Breast epithelium (tissue), 4 donors: ENCODE results near the gene CAPZA1. TPM values are rescaled to one million over a fixed set of nuclear protein-coding genes. Genes with fewer than 3 reads are reported as not detected.

Experiments
- DNase-seq, 2 donors: peaks; one replicate each; pipeline ENCODE4 v3.0.0-alpha.2; 2019; ENCODE audit warnings: low spot score in 2 of 2
- H3K27ac ChIP-seq, 2 donors: fragments of 200-600 bp; sonication (generic) in 1 of 2; one replicate each; pipeline ENCODE4 v1.5.1; 2016 to 2019; ENCODE audit warnings: mild to moderate bottlenecking in 1 of 2
- H3K27me3 ChIP-seq, 2 donors: fragments of 200-600 bp; sonication (generic) in 1 of 2; one replicate each; pipeline versions ENCODE4 v1.5.1 to v1.6.0; 2017 to 2019; ENCODE audit warnings: control low read depth in 1 of 2, mild to moderate bottlenecking in 1 of 2
- H3K36me3 ChIP-seq: fragments of 200-600 bp; one replicate; pipeline ENCODE4 v1.5.1; 2019
- H3K4me1 ChIP-seq, 2 donors: fragments of 200-600 bp; sonication (generic); one replicate each; pipeline ENCODE4 v1.5.1; 2016 to 2019; ENCODE audit warnings: control low read depth in 1 of 2
- H3K4me3 ChIP-seq, 3 donors: fragments of 200-600 bp; sonication (generic); 1 replicate in 2 of 3; 2 replicates in 1 of 3; pipeline ENCODE4 v1.5.1; 2016 to 2019; ENCODE audit warnings: mild to moderate bottlenecking in 3 of 3, moderate library complexity in 2 of 3
- H3K9me3 ChIP-seq, 2 donors: fragments of 200-600 bp; sonication (generic) in 1 of 2; one replicate each; pipeline ENCODE4 v1.5.1; 2016 to 2019; ENCODE audit warnings: control low read depth in 1 of 2
- CTCF ChIP-seq, 3 donors: fragments of 450-650 bp; IDR thresholded peaks; one replicate each; pipeline ENCODE4 v1.5.1; 2016 to 2017; ENCODE audit warnings: antibody characterized with exemption in 3 of 3, mild to moderate bottlenecking in 3 of 3, moderate library complexity in 3 of 3
- POLR2A ChIP-seq: fragments of 450-650 bp; IDR thresholded peaks from one replicate; pipeline ENCODE4 v1.6.1; 2016; ENCODE audit warnings: antibody characterized with exemption, mild to moderate bottlenecking, moderate library complexity
- POLR2AphosphoS5 ChIP-seq, 3 donors: sonication (generic); formaldehyde crosslinking; IDR thresholded peaks; one replicate each; pipeline ENCODE4 v1.6.1; 2017; ENCODE audit warnings: antibody characterized with exemption in 3 of 3
- intact Hi-C: fragments of 100-400 bp; cut with DNase I; formaldehyde crosslinking; loops from one replicate; pipeline ENCODE4 v1.15.1; 2023; ENCODE audit warnings: low total_unique reads
- total RNA-seq, 3 donors: library from RNA; depleted of rRNA; stranded (reverse); fragments of >200 nt; gene quantifications; one replicate each; pipeline ENCODE4 v1.1.0, GENCODE V29; 2016

CAPZA1 gene
- total RNA-seq, 3 donors from 2014 or later = 139 to 161 (median 142) TPM

- Histone ChIP-seq H3K4me1 (no peaks in the 10 kb centered on the region), H3K36me3 (no peaks in the 10 kb centered on the region), H3K27ac (no peak overlapping the region), H3K9me3 (no peaks in the 10 kb centered on the region), H3K4me3 (no peak overlapping the region), H3K27me3 (no peaks in the 10 kb centered on the region)
- no peak for TF ChIP-seq POLR2A
- no peak for TF ChIP-seq POLR2AphosphoS5 (IDR thresholded peaks at IDR 0.05)
- no peak for TF ChIP-seq CTCF (IDR thresholded peaks at IDR 0.05)
- no peak for DNase-seq
- intact Hi-C loops = no loop called here
Observed at GRCh38 chr1:112643080-112643479, 23.4 kb downstream of the CAPZA1 start.

GRCh38 chr1:112646225-112646624 is 26.6 kb downstream of the CAPZA1 start:
- H3K4me1 ChIP-seq = no peaks in the 10 kb centered on the region

GRCh38 chr1:112651205-112651604 is 31.6 kb downstream of the CAPZA1 start:
- DNase-seq = no peak
- intact Hi-C loops = no loop called here
- Histone ChIP-seq H3K4me1 (no peaks in the 10 kb centered on the region), H3K4me3 (no peak overlapping the region), H3K9me3 (no peaks in the 10 kb centered on the region), H3K36me3 (no peaks in the 10 kb centered on the region), H3K27ac (no peak overlapping the region), H3K27me3 (no peaks in the 10 kb centered on the region)
- TF ChIP-seq CTCF (IDR thresholded peaks at IDR 0.05) (no peak), POLR2AphosphoS5 (IDR thresholded peaks at IDR 0.05) (no peak), POLR2A (no peak)

More at GRCh38 chr1:112646225-112646624, 26.6 kb downstream of the CAPZA1 start:
- TF ChIP-seq POLR2A (no peak), POLR2AphosphoS5 (IDR thresholded peaks at IDR 0.05) (no peak), CTCF (IDR thresholded peaks at IDR 0.05) (no peak)
- H3K27ac ChIP-seq = no peak overlapping the region
- DNase-seq = no peak
- no peaks in the 10 kb centered on the region for H3K9me3 ChIP-seq
- no peaks in the 10 kb centered on the region for H3K27me3 ChIP-seq
- intact Hi-C loops = no loop called here
- H3K36me3 ChIP-seq = no peaks in the 10 kb centered on the region
- no peak overlapping the region for H3K4me3 ChIP-seq

GRCh38 chr1:112665857-112666256 is 46.2 kb downstream of the CAPZA1 start:
- Histone ChIP-seq H3K4me3 (no peak overlapping the region), H3K27ac (no peak overlapping the region), H3K4me1 (no peaks in the 10 kb centered on the region), H3K36me3 (peaks cover 7% of the 10 kb centered on the region), H3K9me3 (no peaks in the 10 kb centered on the region), H3K27me3 (no peaks in the 10 kb centered on the region)
- no peak for DNase-seq
- no peak for TF ChIP-seq CTCF (IDR thresholded peaks at IDR 0.05)
- intact Hi-C loops = no loop called here

- H3K36me3 ChIP-seq = peaks cover 7% of the 10 kb centered on the region
- intact Hi-C loops = no loop called here
- TF ChIP-seq POLR2A (no peak), CTCF (IDR thresholded peaks at IDR 0.05) (no peak), POLR2AphosphoS5 (IDR thresholded peaks at IDR 0.05) (no peak)
- H3K27ac ChIP-seq = no peak overlapping the region
- H3K4me1 ChIP-seq = no peaks in the 10 kb centered on the region
- H3K9me3 ChIP-seq = no peaks in the 10 kb centered on the region
- no peaks in the 10 kb centered on the region for H3K27me3 ChIP-seq
- H3K4me3 ChIP-seq = no peak overlapping the region
- DNase-seq = no peak
Observed at GRCh38 chr1:112666946-112667345, 47.3 kb downstream of the CAPZA1 start.
